Stimulated activated CD8-positive, alpha-beta memory T cell treated with anti-CD3 and anti-CD28 coated beads, Interleukin-12 subunit alpha, Interleukin-12 subunit beta, amount 100 ng/mL, for 4 hours (primary cell): ENCODE data around the gene NFATC1.

Experiments
- DNase-seq: peaks from one replicate; pipeline ENCODE4 v3.0.0-alpha.2; 2020; ENCODE audit warnings: low read depth

Gene NFATC1

GRCh38 chr18:79441420-79441819, 45.7 kb downstream of the NFATC1 start:
- DNase-seq, result no peak

DNA sequence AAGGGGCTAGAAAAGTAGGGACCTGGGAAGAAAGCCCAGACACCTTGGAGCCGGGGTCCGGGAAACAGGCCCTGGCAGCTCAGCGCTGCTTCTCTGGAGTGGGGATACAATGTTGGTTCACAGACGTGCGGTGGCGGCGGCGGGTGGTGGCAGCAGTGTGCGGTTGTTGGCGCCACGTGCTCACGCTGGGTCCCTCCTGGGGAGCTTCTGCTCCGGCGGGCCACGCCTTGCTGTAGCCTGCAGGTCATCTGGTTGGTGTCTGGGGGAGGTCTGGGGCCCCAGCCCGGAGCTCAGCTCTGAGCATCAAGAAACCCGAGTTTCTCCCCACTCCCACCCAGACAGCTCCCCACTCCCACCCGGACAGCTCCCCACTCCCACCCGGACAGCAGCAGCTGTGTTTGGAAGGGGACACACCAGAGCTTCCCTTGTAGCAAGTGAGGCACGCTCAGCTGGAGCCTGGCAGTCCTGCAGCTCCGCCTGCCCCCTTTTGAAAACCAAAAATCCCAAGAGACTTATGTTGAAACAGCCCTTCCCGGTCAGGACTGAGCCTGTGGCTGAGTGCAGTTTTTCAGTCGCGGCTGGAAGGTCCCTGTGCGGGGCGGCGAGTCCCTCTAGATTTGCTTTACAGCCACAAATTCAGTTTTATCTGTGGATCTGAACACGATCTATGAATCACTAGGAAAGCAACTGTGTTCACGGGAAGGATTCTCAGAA, 46.9 kb downstream of the NFATC1 start:
- no peak for DNase-seq

DNA sequence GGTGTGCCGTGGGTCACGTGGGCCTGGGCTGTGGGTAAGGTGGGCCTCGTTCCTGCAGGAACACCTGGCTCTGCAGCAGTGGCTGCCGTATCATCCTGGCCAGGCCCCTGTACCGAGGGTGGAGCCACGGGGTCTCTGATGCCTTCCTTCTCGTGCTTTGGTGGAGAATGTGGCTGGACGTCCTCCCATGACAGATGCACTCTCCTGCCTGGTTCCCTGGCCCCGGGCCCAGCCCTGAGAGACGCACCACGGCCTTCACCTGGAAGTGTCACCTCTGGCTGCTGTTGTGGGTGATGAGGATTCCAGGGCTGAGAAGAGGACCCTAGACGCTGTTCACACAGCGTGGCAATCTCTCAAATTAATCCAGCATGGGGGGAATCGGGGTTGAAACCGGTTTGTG, 49.5 kb downstream of the NFATC1 start:
- DNase-seq, result no peak

DNA sequence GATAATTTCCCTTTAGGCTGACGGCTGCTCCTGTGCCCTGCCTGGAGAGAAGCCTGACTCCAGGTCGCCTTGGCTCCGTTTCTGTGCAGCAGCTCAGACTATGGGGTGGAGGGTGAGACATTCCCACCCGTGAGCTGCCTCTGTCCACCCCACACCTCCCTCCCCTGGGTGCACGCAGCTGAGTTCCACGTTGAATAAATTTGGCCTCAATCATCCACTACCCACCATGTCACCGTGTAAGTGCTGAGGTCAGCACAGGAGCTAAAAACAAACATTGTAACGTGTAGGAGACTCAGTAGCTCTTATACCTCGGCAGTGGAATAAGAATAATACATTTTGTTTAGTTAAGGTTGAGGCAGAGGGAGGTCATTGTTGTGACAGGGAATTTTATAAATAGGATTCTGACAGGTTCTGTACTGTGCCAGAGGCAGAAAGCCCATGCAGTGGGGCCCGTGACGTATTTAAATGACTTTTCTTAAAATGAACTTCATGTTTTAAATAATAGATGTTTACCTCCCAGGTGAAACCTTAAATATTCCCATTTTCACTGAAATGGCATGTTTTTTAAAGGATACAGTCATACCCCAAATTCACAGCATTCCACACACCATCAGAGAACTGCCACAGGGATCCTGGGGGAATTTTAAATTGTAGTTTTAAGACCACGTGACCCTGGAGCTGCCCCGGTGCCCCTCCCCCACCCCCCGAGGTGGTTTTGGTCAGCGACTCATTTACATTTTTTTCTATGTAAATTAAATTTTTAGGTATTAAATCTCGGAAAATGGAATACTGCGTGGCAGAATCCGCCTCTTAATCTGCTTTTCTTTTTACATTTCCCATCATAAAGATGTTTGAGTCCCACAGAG, 50.2 kb downstream of the NFATC1 start:
- DNase-seq, result no peak

- no peak for DNase-seq
Measured at GRCh38 chr18:79446931-79447330, 51.2 kb downstream of the NFATC1 start.

DNA sequence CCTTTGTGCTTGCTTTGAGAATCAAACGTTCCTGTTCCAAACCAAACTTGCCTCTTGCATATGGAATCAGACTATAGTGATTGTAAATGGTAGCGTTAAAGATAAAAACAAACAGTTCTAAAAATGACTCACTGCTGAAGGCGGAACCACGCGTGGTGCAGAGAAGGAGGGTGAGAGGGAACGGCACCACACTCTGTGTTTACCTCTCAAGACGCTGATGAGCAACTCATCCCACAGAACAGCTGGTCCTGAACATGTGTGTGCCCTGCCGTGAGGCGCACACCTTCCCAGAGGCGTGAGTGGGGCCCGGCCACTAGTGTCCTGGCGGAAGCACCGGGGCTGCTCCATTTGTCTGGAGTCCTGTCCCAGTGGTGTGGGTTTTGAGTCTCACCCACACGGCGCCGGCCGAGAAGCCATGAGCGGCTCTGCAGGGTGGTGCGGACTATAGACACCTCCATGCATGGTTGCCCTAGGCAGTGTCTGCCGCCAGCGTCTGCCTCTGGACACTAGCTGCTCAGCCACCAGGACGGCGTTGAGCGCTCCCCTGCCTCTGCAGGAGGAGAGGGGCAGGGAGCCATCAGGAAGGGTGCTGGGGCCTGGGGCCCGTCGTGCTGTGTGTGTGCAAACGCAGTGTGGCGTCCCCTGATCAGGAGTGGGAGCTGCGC, 52.1 kb downstream of the NFATC1 start:
- DNase-seq, result no peak

DNA sequence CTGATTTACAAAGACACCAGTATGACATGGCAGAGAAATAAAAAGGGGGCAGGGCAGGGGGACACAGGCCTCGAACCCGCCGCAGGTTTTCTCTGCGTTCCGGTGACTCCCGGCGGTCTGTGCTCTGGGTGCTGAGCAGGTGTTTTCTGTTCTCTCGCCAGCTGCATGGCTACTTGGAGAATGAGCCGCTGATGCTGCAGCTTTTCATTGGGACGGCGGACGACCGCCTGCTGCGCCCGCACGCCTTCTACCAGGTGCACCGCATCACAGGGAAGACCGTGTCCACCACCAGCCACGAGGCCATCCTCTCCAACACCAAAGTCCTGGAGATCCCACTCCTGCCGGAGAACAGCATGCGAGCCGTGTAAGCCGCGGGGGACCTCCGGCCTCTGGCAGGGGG, 52.9 kb downstream of the NFATC1 start:
- no peak for DNase-seq

DNA sequence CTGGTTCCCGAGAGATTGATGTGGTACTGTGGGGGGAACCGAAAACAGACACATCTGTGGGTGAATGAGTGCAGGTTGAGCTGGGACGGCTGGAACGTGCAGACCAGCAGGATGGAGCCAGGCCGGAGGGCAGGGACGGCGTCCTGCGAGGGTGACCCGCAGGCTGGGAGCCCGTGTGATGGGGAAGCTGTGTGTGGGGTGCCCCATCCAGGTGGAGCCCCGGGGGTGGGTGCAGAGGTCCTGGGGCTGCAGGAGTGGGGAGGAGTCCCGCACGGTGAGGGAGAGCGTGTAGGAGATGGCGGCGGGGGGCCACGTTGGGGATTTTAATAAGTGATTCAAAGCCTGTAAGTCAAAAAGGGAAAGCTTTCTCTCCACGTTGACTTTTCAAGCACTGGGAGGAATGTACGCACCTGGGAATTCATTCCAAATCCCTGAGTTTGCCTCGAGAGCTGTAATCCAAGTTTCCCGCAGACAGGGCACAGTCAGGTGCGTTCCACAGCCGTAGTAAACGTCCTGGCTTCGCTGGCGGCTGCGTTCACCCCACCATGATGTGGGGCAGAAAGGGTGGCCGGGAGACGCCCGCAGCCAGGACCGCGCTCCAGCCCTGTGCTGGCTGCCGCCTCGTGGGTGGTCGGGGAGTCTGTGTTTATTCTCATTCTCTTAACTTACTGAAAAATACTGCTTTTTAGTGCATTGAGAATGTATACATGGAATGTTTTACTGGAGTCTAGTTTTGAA, 54.0 kb downstream of the NFATC1 start:
- DNase-seq, result no peak

GRCh38 chr18:79450289-79451080, 54.8 kb downstream of the NFATC1 start:
- DNase-seq, result no peak

DNA sequence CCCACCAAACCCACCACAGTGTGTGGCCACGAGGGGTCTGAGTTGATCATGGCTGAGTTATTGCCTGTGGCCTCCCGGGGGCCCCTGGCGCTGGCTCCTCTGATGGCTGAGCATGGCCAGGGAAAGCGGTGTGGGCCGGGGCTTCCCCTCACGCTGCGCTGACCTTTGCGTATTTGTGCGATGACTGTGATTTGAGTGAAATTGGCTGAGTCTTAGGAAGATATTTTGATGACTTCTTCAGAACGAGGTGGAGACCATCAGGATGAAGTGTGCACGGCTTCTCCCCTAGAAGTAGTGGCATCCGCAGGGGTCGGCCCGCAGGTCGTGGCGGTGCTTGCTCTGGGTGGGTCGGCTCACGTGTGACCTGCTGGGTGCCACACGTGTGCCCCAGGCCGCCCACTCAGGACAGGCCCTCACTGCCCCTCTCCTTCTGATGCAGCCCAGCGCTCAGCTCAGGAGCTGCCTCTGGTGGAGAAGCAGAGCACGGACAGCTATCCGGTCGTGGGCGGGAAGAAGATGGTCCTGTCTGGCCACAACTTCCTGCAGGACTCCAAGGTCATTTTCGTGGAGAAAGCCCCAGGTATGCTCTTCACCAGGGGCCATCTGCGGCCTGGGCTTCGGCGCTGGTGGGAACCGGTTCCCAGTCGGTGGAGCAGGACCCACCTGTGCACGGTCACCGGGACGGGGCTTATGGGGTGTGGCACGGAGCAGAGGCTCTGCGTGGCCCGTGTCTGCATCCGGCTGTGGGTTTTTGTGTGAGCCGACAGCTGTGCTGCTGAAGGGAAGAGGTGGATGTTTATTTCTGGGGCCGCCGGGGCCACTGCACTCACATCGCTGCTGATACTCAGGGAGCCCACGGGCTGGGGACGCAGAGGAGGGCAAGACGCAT, 55.8 kb downstream of the NFATC1 start:
- no peak for DNase-seq

DNA sequence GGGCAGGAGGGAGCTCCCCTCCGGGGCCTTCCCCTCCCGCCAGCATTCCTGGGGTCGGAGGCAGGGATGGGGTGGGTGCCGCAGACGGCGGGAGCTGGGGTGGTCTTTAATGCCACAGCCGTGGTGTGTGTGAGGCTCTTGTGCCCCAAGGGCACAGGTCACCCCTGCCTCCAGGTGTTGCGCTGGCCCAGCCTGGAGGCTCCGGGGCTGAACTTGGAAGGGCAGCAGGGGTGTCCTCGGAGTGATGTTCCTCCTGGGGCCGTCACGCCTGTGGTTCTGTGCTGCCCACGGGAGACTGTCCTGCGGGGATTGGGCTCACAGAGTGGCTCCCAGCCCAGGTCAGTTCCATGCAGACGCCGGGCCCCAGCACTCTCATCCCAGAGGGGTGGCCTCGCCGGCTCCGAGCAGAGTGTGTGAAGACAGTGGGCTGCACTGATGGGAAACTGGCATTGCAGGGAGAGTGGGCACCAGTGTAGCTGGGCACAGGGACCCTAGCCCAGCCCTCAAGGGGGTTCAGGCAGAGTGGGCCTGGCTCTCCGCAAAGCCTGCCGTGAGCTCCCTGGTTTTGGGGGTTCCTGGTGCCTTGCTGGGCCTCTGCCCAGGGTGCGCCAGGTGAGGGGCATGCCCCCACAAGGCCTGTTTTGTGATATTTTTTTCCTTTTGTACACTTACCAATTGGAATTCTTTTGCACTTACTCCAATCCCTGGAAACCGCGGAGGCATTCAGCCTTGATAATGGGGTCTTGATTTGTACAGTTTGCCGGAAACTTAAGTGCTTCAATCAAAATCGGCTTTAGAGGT, 56.7 kb downstream of the NFATC1 start:
- no peak for DNase-seq

DNA sequence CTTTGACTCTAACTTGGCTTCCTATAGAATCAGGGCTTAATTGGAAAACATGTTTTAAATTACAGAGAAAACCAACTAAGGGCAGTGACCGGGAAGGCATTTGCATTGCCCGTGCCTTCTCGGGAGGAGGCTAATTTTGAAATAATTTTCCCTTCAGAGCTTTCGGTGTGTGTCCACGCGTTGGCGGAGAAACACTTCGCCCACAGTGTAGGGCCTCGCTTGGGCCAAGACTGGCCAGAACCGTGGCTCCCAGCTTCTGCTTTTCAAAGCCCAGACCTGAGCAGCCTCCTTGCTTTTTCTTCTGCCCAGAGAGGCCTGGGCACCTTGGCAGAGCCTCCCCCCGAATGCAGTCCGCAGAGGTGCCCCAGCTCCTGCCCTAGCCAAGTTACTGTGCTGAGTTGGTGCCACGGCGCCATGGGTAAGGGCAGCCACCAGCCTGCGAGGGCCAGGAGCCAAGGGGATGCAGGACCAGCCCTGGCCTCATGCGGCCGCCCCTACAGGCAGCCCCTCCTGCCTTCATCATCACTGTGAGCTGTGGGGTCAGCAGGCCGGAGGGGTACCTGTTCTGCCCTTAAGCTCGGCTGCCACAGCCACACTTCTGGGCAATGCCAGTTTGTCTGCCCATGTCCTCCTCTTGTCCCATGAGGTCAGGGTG, 57.4 kb downstream of the NFATC1 start:
- DNase-seq, result no peak

GRCh38 chr18:79453816-79454735, 58.3 kb downstream of the NFATC1 start:
- no peak for DNase-seq

DNA sequence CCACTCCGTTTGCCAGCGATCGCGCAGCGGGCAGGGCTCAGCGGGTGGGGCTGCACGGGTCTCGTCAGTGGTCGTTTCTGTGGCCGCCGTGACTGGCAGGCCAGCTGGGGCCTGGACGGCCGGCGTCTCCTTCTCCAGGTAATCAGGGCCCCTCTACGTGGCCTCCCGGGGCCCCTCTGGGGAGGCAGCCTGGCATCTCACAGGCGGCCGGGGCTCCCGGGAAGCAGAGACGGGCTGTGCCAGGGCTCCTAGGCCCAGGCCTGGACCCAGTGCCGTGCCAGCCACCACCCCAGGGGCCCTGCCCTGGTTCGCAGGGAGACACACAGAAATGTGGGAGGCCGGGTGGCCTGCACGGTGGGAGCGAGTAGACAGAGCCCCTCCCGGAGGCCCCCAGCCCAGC, 59.5 kb downstream of the NFATC1 start:
- DNase-seq, result no peak

DNA sequence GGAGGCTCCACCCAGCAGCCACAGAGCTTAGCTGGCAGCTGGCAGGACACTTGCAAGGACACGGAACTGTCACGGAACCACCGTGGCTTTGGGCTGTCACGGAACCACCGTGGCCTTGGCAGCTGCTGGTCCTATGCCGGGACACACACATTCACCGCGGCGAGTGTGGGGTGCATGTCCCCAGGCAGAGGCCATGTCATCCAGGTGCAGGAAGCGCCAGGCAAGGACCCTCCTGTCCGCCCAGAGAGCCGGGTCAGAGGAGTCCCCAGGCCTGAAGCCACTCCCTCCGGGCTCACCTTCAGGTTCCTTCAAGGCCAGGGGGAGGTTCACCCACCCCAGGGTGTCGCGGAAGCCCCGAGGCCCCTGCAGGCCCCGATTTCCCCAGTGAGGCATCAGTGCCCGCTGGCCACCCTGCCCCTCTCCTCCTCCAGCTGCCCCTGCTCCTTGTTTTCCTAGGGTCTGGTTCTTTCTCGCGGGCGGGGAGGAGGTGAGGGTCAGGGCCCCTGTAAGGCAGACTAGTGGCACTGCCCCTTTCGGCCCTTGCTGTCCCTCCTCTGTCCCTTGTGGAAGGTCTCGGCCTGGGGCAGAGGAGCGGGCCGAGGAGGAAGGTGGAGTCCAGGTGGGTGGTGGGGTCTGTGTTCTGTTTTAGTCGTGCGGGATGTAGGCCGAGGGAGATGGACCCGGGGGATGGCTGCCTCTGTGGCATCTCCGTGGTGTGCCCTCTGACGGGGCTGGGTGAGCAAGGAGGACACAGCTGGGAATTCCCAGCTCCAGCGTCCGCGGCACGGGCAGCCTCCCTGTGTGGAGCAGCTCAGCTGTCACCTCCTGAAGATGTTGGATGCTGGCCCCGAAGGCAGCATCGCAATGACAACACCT, 60.6 kb downstream of the NFATC1 start:
- no peak for DNase-seq

DNA sequence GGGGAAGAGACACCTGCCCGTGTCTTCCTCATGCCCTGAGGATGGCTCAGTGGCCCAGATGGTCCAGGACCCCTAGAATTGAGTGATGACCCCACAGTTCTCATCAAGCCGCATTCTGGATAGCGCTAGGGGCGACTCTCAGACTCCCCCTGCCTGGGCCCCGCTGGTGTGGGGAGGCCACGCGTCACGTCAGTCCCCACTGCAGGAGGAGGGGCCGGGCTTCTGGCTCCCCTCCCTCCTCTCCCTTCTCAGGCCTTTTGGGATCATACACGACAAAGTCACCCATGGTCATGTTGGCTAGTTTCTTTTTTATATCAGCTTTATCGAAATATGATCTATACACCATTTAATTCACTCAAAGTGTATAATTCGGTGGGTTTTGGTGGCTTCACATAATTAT, 61.5 kb downstream of the NFATC1 start:
- DNase-seq, result no peak

GRCh38 chr18:79457652-79458051, 61.9 kb downstream of the NFATC1 start:
- no peak for DNase-seq
